WTC11 (cell line): Measurements from ENCODE around the gene P3H2. TPM values are rescaled to one million over a fixed set of nuclear protein-coding genes. Genes with fewer than 3 reads are reported as not detected.

ENCODE experiments used
- ATAC-seq: fragments of 200-7000 bp; cut with Tn5 transposase; 2 replicates; pipeline ENCODE4 v1.10.0; 2021; ENCODE audit warnings: mild to moderate bottlenecking, moderate library complexity
- CTCF ChIA-PET: fragments of 300-600 bp; sonication (Branson Sonifier 250); formaldehyde crosslinking; loops from one replicate; lab custom pipeline; 2021; ENCODE audit warnings: antibody characterized with exemption; lab: Charles Lee
- POLR2A ChIA-PET: fragments of 350-600 bp; sonication (Branson Sonifier 250); formaldehyde crosslinking; loops from one replicate; lab custom pipeline; 2021; ENCODE audit warnings: antibody characterized with exemption; lab: Charles Lee
- DNase-seq: peaks from one replicate; pipeline ENCODE4 v3.0.0; 2021; ENCODE audit warnings: low spot score
- H3K27ac Mint-ChIP-seq: 2 replicates; pipeline ENCODE4 v1.8.0; 2021; ENCODE audit warnings: mixed read lengths
- H3K27me3 Mint-ChIP-seq: 2 replicates; pipeline ENCODE4 v1.8.0; 2021; ENCODE audit warnings: low read depth, mild to moderate bottlenecking, moderate library complexity, mixed read lengths
- H3K36me3 Mint-ChIP-seq: 2 replicates; pipeline ENCODE4 v1.8.0; 2021; ENCODE audit warnings: mixed read lengths
- H3K4me1 Mint-ChIP-seq: 2 replicates; pipeline ENCODE4 v1.8.0; 2022; ENCODE audit warnings: mixed read lengths
- H3K4me3 Mint-ChIP-seq: 2 replicates; pipeline ENCODE4 v1.8.0; 2021; ENCODE audit warnings: mild to moderate bottlenecking, moderate library complexity, mixed read lengths
- H3K9me3 Mint-ChIP-seq: 2 replicates; pipeline ENCODE4 v1.8.0; 2021; ENCODE audit warnings: mixed read lengths
- ATF1 ChIP-seq: sonication (generic); formaldehyde crosslinking; IDR thresholded peaks from 2 replicates; pipeline ENCODE4 v1.8.1; 2023; ENCODE audit warnings: mild to moderate bottlenecking, moderate library complexity, missing genetic modification reagents
- CREB1 ChIP-seq: sonication (generic); formaldehyde crosslinking; IDR thresholded peaks from 2 replicates; pipeline ENCODE4 v1.8.0; 2023; ENCODE audit warnings: mild to moderate bottlenecking, missing genetic modification reagents
- ELF4 ChIP-seq: sonication (generic); formaldehyde crosslinking; IDR thresholded peaks from 2 replicates; pipeline ENCODE4 v1.8.1; 2022; ENCODE audit warnings: low read depth, mild to moderate bottlenecking, moderate library complexity, missing genetic modification reagents
- ESRRA ChIP-seq: sonication (generic); formaldehyde crosslinking; IDR thresholded peaks from 2 replicates; pipeline ENCODE4 v1.8.1; 2022; ENCODE audit warnings: mild to moderate bottlenecking, missing genetic modification reagents, borderline replicate concordance
- FOXJ3 ChIP-seq: sonication (generic); formaldehyde crosslinking; IDR thresholded peaks from 2 replicates; pipeline ENCODE4 v1.9.0; 2021; ENCODE audit warnings: missing genetic modification reagents, mild to moderate bottlenecking, borderline replicate concordance
- FOXP1 ChIP-seq: sonication (generic); formaldehyde crosslinking; IDR thresholded peaks from 2 replicates; pipeline ENCODE4 v1.8.0; 2022; ENCODE audit warnings: missing genetic modification reagents, mild to moderate bottlenecking, moderate library complexity, borderline replicate concordance
- GABPB1 ChIP-seq: sonication (generic); formaldehyde crosslinking; IDR thresholded peaks from 2 replicates; pipeline ENCODE4 v1.8.1; 2023; ENCODE audit warnings: mild to moderate bottlenecking, missing genetic modification reagents
- IRF2 ChIP-seq: sonication (generic); formaldehyde crosslinking; IDR thresholded peaks from 2 replicates; pipeline ENCODE4 v1.8.0; 2022; ENCODE audit warnings: low read depth, missing genetic modification reagents, borderline replicate concordance
- JAZF1 ChIP-seq: fragments of 250-450 bp; sonication (Bioruptor Pico); IDR thresholded peaks from 2 replicates; pipeline ENCODE4 v1.9.0; 2021; ENCODE audit warnings: moderate library complexity, mild to moderate bottlenecking, inconsistent platforms
- MYBL2 ChIP-seq: sonication (generic); formaldehyde crosslinking; IDR thresholded peaks from 2 replicates; pipeline ENCODE4 v1.8.1; 2023; ENCODE audit warnings: mild to moderate bottlenecking, moderate library complexity, missing genetic modification reagents
- NFE2L1 ChIP-seq: sonication (generic); formaldehyde crosslinking; IDR thresholded peaks from 2 replicates; pipeline ENCODE4 v1.8.1; 2023; ENCODE audit warnings: missing genetic modification reagents
- NR3C1 ChIP-seq: sonication (generic); formaldehyde crosslinking; conservative IDR thresholded peaks from 2 replicates; pipeline ENCODE4 v1.8.1; 2023; ENCODE audit warnings: low read depth, mild to moderate bottlenecking, missing genetic modification reagents
- PRRX2 ChIP-seq: fragments of 250-450 bp; sonication (Bioruptor Pico); IDR thresholded peaks from 2 replicates; pipeline ENCODE4 v1.8.0; 2021; ENCODE audit warnings: mild to moderate bottlenecking
- SOX15 ChIP-seq: fragments of 250-450 bp; sonication (Bioruptor Pico); IDR thresholded peaks from 2 replicates; pipeline ENCODE4 v1.9.0; 2021; ENCODE audit warnings: mild to moderate bottlenecking
- TCF7 ChIP-seq: sonication (generic); formaldehyde crosslinking; IDR thresholded peaks from 2 replicates; pipeline ENCODE4 v1.8.0; 2022; ENCODE audit warnings: mild to moderate bottlenecking, low read depth, missing genetic modification reagents, moderate library complexity
- TP53 ChIP-seq: sonication (generic); formaldehyde crosslinking; IDR thresholded peaks from 2 replicates; pipeline ENCODE4 v1.8.1; 2023; ENCODE audit warnings: mild to moderate bottlenecking, missing genetic modification reagents
- ZNF317 ChIP-seq: sonication (generic); formaldehyde crosslinking; IDR thresholded peaks from 2 replicates; pipeline ENCODE4 v1.8.1; 2023; ENCODE audit warnings: low read depth, mild to moderate bottlenecking, moderate library complexity, missing genetic modification reagents, borderline replicate concordance
- ZNF396 ChIP-seq: fragments of 250-450 bp; sonication (Bioruptor Pico); IDR thresholded peaks from 2 replicates; pipeline ENCODE4 v1.8.0; 2021; ENCODE audit warnings: mild to moderate bottlenecking, moderate library complexity, borderline replicate concordance
- ZNF423 ChIP-seq: fragments of 250-450 bp; sonication (Bioruptor Pico); IDR thresholded peaks from 2 replicates; pipeline ENCODE4 v2.1.2; 2022; ENCODE audit warnings: mild to moderate bottlenecking, moderate library complexity
- total RNA-seq: library from RNA; stranded (reverse); gene quantifications from 3 replicates; pipeline ENCODE4 v1.2.3, GENCODE V29; 2021
- TF ChIP-seq, protein P1 (sequence below): fragments of 250-450 bp; sonication (Bioruptor Pico); IDR thresholded peaks from 2 replicates; pipeline ENCODE4 v2.1.2; 2022; ENCODE audit warnings: mild to moderate bottlenecking, moderate library complexity
- TF ChIP-seq, protein P2 (sequence below): sonication (generic); formaldehyde crosslinking; IDR thresholded peaks from 2 replicates; pipeline ENCODE4 v1.8.1; 2022; ENCODE audit warnings: mild to moderate bottlenecking, missing genetic modification reagents, moderate library complexity, borderline replicate concordance
- TF ChIP-seq, protein P3 (sequence below): sonication (generic); formaldehyde crosslinking; IDR thresholded peaks from 2 replicates; pipeline ENCODE4 v1.8.0; 2022; ENCODE audit warnings: mild to moderate bottlenecking, missing genetic modification reagents
- TF ChIP-seq, protein P4 (sequence below): fragments of 250-450 bp; sonication (Bioruptor Pico); IDR thresholded peaks from 2 replicates; pipeline ENCODE4 v1.9.0; 2021; ENCODE audit warnings: mild to moderate bottlenecking, borderline replicate concordance
- TF ChIP-seq, protein P5 (sequence below): sonication (generic); formaldehyde crosslinking; IDR thresholded peaks from 2 replicates; pipeline ENCODE4 v1.8.1; 2023; ENCODE audit warnings: mild to moderate bottlenecking, missing genetic modification reagents
- TF ChIP-seq, protein P6 (sequence below): sonication (generic); formaldehyde crosslinking; IDR thresholded peaks from 2 replicates; pipeline ENCODE4 v1.8.1; 2022; ENCODE audit warnings: low read depth, missing genetic modification reagents, borderline replicate concordance

The P3H2 gene
- total RNA-seq, 1 experiment from 2014 or later: 29.4 TPM

DNA sequence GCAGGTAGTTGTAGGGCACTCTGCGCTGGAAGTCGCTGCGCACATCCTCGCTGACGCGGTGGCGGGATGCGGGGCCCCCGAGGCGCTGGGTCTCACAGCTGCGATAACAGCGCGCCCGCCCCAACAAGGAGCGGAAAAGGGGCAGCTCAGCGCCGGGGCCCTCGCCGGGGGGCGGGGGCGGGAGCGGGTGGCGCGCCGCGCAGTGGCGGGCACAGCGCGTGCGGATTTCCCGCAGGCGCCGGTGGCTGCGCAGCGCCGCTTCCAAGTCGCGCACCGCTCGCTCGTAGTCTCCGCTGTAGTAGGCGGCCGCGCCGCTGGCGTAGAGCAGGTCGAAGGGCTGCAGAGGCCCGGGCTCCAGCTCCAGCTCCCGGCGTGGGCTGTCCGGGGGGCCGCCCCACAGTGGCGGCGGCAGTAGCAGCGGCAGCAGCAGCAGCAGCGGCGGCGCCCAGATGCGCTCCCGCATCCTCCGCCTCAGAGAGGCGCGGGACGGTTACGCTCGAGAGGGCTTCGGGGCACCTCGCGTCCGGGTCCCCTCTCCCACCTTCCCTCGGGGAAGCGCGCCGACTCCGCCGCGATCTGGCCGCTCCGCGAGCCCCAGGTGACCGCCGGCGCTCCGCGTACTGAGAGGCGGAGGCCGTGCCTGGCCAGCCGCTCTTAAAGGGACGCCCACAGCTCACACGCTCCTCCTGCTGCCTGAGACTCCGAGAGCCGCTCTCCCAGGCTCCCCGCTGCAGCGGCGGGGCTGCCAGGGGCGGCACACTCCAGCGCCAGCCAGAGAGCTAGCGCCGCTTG lies at the start of gene P3H2 (continued):
- TF ChIP-seq ZNF423 (CRISPR knock-in tag) (peak; percentile 76), JAZF1 (no peak), CREB1 (CRISPR knock-in tag) (0 out of 2 replicates have a peak, but pooled peaks have one; percentile 23), ZNF396 (CRISPR knock-in tag) (no peak), PRRX2 (CRISPR knock-in tag) (no peak), ATF1 (CRISPR knock-in tag) (peak; percentile 80; the same call in 1 of the 2 replicates), TP53 (CRISPR knock-in tag) (peak; percentile 64; the same call in 1 of the 2 replicates), GABPB1 (CRISPR knock-in tag) (no peak), FOXP1 (CRISPR knock-in tag) (no peak), ESRRA (CRISPR knock-in tag) (0 out of 2 replicates have a peak, but pooled peaks have one; percentile 16), TCF7 (no peak), ZNF317 (CRISPR knock-in tag) (peak; percentile 29; the same call in 1 of the 2 replicates), NR3C1 (CRISPR knock-in tag) (no peak), NFE2L1 (no peak)
- TF ChIP-seq, protein P1, sequence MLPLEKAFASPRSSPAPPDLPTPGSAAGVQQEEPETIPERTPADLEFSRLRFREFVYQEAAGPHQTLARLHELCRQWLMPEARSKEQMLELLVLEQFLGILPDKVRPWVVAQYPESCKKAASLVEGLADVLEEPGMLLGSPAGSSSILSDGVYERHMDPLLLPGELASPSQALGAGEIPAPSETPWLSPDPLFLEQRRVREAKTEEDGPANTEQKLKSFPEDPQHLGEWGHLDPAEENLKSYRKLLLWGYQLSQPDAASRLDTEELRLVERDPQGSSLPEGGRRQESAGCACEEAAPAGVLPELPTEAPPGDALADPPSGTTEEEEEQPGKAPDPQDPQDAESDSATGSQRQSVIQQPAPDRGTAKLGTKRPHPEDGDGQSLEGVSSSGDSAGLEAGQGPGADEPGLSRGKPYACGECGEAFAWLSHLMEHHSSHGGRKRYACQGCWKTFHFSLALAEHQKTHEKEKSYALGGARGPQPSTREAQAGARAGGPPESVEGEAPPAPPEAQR: no peak
- TF ChIP-seq, protein P2, sequence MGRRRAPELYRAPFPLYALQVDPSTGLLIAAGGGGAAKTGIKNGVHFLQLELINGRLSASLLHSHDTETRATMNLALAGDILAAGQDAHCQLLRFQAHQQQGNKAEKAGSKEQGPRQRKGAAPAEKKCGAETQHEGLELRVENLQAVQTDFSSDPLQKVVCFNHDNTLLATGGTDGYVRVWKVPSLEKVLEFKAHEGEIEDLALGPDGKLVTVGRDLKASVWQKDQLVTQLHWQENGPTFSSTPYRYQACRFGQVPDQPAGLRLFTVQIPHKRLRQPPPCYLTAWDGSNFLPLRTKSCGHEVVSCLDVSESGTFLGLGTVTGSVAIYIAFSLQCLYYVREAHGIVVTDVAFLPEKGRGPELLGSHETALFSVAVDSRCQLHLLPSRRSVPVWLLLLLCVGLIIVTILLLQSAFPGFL (CRISPR knock-in tag): no peak
- TF ChIP-seq, protein P3, sequence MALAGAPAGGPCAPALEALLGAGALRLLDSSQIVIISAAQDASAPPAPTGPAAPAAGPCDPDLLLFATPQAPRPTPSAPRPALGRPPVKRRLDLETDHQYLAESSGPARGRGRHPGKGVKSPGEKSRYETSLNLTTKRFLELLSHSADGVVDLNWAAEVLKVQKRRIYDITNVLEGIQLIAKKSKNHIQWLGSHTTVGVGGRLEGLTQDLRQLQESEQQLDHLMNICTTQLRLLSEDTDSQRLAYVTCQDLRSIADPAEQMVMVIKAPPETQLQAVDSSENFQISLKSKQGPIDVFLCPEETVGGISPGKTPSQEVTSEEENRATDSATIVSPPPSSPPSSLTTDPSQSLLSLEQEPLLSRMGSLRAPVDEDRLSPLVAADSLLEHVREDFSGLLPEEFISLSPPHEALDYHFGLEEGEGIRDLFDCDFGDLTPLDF (CRISPR knock-in tag): peak; percentile 15; the same call in 1 of the 2 replicates

DNA sequence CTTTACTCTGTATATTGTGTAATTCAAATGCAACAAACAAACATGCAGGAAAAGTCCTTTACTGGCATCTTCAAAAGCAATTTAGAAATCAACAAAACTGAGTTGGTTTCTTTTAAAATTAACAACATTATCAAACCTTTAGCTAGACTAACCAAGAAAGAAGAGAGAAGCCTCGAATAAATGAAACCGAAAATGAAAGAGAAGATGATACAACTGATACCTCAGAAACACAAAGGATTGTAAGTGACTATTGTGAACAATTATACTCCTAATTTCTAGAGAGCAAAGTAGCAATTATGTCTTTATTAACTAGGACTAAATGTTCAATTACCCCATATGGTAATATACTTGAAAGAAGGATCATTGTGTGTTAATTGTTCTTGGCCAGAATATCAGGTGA lies 49.2 kb upstream of the P3H2 start:
- Mint-ChIP-seq H3K9me3 (peaks cover 13% of the 10 kb centered on the region), H3K27ac (no peak overlapping the region), H3K27me3 (no peaks in the 10 kb centered on the region), H3K36me3 (no peaks in the 10 kb centered on the region; the same call in 1 of the 2 replicates), H3K4me3 (no peak overlapping the region), H3K4me1 (peaks cover 50% of the 10 kb centered on the region)
- ATAC-seq (no peak), DNase-seq (no peak)
- ChIA-PET POLR2A (no interaction called here), CTCF (no interaction called here)
- TF ChIP-seq, protein P4, sequence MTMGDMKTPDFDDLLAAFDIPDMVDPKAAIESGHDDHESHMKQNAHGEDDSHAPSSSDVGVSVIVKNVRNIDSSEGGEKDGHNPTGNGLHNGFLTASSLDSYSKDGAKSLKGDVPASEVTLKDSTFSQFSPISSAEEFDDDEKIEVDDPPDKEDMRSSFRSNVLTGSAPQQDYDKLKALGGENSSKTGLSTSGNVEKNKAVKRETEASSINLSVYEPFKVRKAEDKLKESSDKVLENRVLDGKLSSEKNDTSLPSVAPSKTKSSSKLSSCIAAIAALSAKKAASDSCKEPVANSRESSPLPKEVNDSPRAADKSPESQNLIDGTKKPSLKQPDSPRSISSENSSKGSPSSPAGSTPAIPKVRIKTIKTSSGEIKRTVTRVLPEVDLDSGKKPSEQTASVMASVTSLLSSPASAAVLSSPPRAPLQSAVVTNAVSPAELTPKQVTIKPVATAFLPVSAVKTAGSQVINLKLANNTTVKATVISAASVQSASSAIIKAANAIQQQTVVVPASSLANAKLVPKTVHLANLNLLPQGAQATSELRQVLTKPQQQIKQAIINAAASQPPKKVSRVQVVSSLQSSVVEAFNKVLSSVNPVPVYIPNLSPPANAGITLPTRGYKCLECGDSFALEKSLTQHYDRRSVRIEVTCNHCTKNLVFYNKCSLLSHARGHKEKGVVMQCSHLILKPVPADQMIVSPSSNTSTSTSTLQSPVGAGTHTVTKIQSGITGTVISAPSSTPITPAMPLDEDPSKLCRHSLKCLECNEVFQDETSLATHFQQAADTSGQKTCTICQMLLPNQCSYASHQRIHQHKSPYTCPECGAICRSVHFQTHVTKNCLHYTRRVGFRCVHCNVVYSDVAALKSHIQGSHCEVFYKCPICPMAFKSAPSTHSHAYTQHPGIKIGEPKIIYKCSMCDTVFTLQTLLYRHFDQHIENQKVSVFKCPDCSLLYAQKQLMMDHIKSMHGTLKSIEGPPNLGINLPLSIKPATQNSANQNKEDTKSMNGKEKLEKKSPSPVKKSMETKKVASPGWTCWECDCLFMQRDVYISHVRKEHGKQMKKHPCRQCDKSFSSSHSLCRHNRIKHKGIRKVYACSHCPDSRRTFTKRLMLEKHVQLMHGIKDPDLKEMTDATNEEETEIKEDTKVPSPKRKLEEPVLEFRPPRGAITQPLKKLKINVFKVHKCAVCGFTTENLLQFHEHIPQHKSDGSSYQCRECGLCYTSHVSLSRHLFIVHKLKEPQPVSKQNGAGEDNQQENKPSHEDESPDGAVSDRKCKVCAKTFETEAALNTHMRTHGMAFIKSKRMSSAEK (CRISPR knock-in tag): no peak
- TF ChIP-seq ELF4 (no peak), SOX15 (CRISPR knock-in tag) (no peak), FOXJ3 (CRISPR knock-in tag) (no peak), ATF1 (CRISPR knock-in tag) (no peak), IRF2 (CRISPR knock-in tag) (no peak), ZNF396 (CRISPR knock-in tag) (no peak), MYBL2 (CRISPR knock-in tag) (no peak)
- TF ChIP-seq, protein P5, sequence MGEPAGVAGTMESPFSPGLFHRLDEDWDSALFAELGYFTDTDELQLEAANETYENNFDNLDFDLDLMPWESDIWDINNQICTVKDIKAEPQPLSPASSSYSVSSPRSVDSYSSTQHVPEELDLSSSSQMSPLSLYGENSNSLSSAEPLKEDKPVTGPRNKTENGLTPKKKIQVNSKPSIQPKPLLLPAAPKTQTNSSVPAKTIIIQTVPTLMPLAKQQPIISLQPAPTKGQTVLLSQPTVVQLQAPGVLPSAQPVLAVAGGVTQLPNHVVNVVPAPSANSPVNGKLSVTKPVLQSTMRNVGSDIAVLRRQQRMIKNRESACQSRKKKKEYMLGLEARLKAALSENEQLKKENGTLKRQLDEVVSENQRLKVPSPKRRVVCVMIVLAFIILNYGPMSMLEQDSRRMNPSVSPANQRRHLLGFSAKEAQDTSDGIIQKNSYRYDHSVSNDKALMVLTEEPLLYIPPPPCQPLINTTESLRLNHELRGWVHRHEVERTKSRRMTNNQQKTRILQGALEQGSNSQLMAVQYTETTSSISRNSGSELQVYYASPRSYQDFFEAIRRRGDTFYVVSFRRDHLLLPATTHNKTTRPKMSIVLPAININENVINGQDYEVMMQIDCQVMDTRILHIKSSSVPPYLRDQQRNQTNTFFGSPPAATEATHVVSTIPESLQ: no peak
- TF ChIP-seq, protein P6, sequence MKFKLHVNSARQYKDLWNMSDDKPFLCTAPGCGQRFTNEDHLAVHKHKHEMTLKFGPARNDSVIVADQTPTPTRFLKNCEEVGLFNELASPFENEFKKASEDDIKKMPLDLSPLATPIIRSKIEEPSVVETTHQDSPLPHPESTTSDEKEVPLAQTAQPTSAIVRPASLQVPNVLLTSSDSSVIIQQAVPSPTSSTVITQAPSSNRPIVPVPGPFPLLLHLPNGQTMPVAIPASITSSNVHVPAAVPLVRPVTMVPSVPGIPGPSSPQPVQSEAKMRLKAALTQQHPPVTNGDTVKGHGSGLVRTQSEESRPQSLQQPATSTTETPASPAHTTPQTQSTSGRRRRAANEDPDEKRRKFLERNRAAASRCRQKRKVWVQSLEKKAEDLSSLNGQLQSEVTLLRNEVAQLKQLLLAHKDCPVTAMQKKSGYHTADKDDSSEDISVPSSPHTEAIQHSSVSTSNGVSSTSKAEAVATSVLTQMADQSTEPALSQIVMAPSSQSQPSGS: no peak
